ENCODE results near the gene FAM217A.

- TF ChIP-seq GATA2 (IDR thresholded peaks at IDR 0.05; ENCODE audit: low read depth, low read length) (no peak), GATA3 (IDR thresholded peaks at IDR 0.05; ENCODE audit: low read depth, low read length) (no peak)
Measured at GRCh38 chr6:4049246-4049645, 29.7 kb downstream of the FAM217A start.

Data from SH-SY5Y (cell line).